K562 (cell line): ENCODE results near the gene USP5. TPM values are rescaled to one million over a fixed set of nuclear protein-coding genes. Genes with fewer than 3 reads are reported as not detected.
A peak's percentile ranks its signal among the peaks of the same experiment; 100 is the strongest.

Experiments used
- ATAC-seq: fragments of 200-7000 bp; cut with Tn5 transposase; 3 replicates; pipeline ENCODE4 v1.9.1; 2020; ENCODE audit warnings: moderate library complexity
- BruUV-seq: library from RNA; stranded (reverse); fragments of 400-500 nt; replicated peaks from 2 replicates; lab custom pipeline; 2021; lab: Mats Ljungman, UMichigan
- CTCF ChIA-PET: fragments of 300-600 bp; formaldehyde crosslinking; extraction: SDS; loops from one replicate; lab custom pipeline; 2021; ENCODE audit warnings: low intra/inter-chr PET ratio; lab: Yijun Ruan, JAX
- POLR2A ChIA-PET: fragments of 300-600, 350-650 bp; sonication (Branson Sonifier 250); formaldehyde crosslinking; extraction: SDS; loops from one replicate; lab custom pipeline; 2021; ENCODE audit warnings: antibody characterized with exemption, inconsistent platforms; lab: Yijun Ruan, JAX
- DNase-seq, 4 experiments: peaks; one replicate each; pipeline versions ENCODE4 v3.0.0 to v3.0.0-alpha.2; 2011 to 2018; ENCODE audit warnings: low spot score in 3 of 4, mixed read lengths in 3 of 4; ENCODE audit errors: extremely low read depth in 1 of 4
- FAIRE-seq: peaks from 2 replicates; lab custom pipeline; 2011; peaks lifted over from hg19 to GRCh38; lab: Jason Lieb, UNC
- H2AFZ ChIP-seq: 2 replicates; pipeline ENCODE4 v1.6.0; 2011; ENCODE audit warnings: low read depth, low read length, control low read depth, inconsistent platforms
- H3K27ac ChIP-seq: fragments of 200-600 bp; 3 replicates; pipeline ENCODE4 v1.8.0; 2011; ENCODE audit warnings: low read depth, mild to moderate bottlenecking, control low read depth, inconsistent platforms, low read length, moderate library complexity, mixed read lengths; ENCODE audit errors: extremely low read depth
- H3K27me3 ChIP-seq, 2 experiments: fragments of 300-600 bp in 1 of 2; 2 replicates in 1 of 2; 3 replicates in 1 of 2; pipeline versions ENCODE4 v1.6.0 to v1.8.0; 2011; ENCODE audit warnings: inconsistent platforms in 2 of 2, low read length in 2 of 2, mild to moderate bottlenecking in 1 of 2, mixed read lengths in 1 of 2, moderate library complexity in 1 of 2; ENCODE audit not compliant: control insufficient read depth in 2 of 2, insufficient read depth in 2 of 2
- H3K36me3 ChIP-seq: fragments of 300-600 bp; 3 replicates; pipeline ENCODE4 v1.8.0; 2011; ENCODE audit warnings: mild to moderate bottlenecking, low read length, inconsistent platforms; ENCODE audit not compliant: control insufficient read depth, insufficient read depth
- H3K4me1 ChIP-seq, 2 experiments: fragments of 200-600 bp in 1 of 2; replicated peaks in 1 of 2; 2 replicates in 1 of 2; 3 replicates in 1 of 2; pipeline versions ENCODE4 v1.5.1 to v1.8.0; 2011; ENCODE audit warnings: inconsistent platforms in 2 of 2, low read length in 2 of 2, mild to moderate bottlenecking in 1 of 2, mixed read lengths in 1 of 2, moderate library complexity in 1 of 2; ENCODE audit not compliant: control insufficient read depth in 2 of 2, insufficient read depth in 2 of 2
- H3K4me2 ChIP-seq: 2 replicates; pipeline ENCODE4 v1.6.1; 2011; ENCODE audit warnings: low read length, control low read depth, inconsistent platforms, mixed read lengths; ENCODE audit not compliant: insufficient read depth
- H3K4me3 ChIP-seq: fragments of 200-600 bp; sonication (generic), shearing (Covaris generic); 2 replicates; pipeline ENCODE4 v1.5.1; 2016; ENCODE audit warnings: control low read depth, inconsistent platforms
- H3K79me2 ChIP-seq: fragments of 200-600 bp; 3 replicates; pipeline ENCODE4 v1.8.0; 2011; ENCODE audit warnings: low read length, inconsistent platforms; ENCODE audit not compliant: control insufficient read depth, insufficient read depth
- H3K9ac ChIP-seq, 2 experiments: 2 replicates each; pipeline versions ENCODE4 v1.6.0 to v1.6.1; 2011; ENCODE audit warnings: low read depth in 2 of 2, low read length in 2 of 2, control low read depth in 1 of 2, inconsistent platforms in 1 of 2, mild to moderate bottlenecking in 1 of 2, mixed read lengths in 1 of 2; ENCODE audit not compliant: insufficient read depth in 1 of 2
- H3K9me1 ChIP-seq: one replicate; pipeline ENCODE4 v1.6.0; 2011; ENCODE audit warnings: inconsistent platforms, mild to moderate bottlenecking, low read length, moderate library complexity; ENCODE audit not compliant: control insufficient read depth, insufficient read depth
- H3K9me3 ChIP-seq: replicated peaks from 2 replicates; pipeline ENCODE4 v1.5.1; 2011; ENCODE audit warnings: low read depth, low read length, inconsistent platforms; ENCODE audit not compliant: control insufficient read depth, insufficient read depth
- H4K20me1 ChIP-seq: replicated peaks from 2 replicates; pipeline ENCODE4 v1.6.1; 2011; ENCODE audit warnings: low read length, inconsistent platforms, mixed read lengths; ENCODE audit not compliant: control insufficient read depth, insufficient read depth
- ATF1 ChIP-seq, 2 experiments: fragments of 450-650 bp in 1 of 2; IDR thresholded peaks; 2 replicates each; pipeline ENCODE4 v1.6.1; 2016; ENCODE audit warnings: missing compliant biosample characterization in 1 of 2, missing genetic modification characterization in 1 of 2
- CTCF ChIP-seq, 3 experiments: IDR thresholded peaks in 2 of 3; conservative IDR thresholded peaks in 1 of 3; 2 replicates each; pipeline ENCODE4 v1.5.1; 2011 to 2012; ENCODE audit warnings: low read length in 3 of 3, mild to moderate bottlenecking in 3 of 3, control low read depth in 2 of 3, improper control_type of control experiment in 1 of 3, inconsistent platforms in 1 of 3, low read depth in 1 of 3, mixed read lengths in 1 of 3, moderate library complexity in 1 of 3; ENCODE audit not compliant: insufficient read depth in 2 of 3
- DIDO1 ChIP-seq: fragments of 450-650 bp; IDR thresholded peaks from 2 replicates; pipeline ENCODE4 v1.6.1; 2016; ENCODE audit warnings: low read depth, missing biosample characterization, missing genetic modification characterization
- ELF2 ChIP-seq: fragments of 250-450 bp; sonication (Bioruptor Pico); IDR thresholded peaks from 2 replicates; pipeline ENCODE4 v1.5.0; 2021; ENCODE audit warnings: mild to moderate bottlenecking
- EP400 ChIP-seq: fragments of 450-650 bp; IDR thresholded peaks from 2 replicates; pipeline ENCODE4 v1.6.1; 2017; ENCODE audit warnings: antibody characterized with exemption, mild to moderate bottlenecking, moderate library complexity
- FOXM1 ChIP-seq, 2 experiments: fragments of 450-650 bp in 1 of 2; sonication (generic) in 1 of 2; formaldehyde crosslinking in 1 of 2; IDR thresholded peaks; 2 replicates each; pipeline versions ENCODE4 v1.6.1 to v1.9.0; 2017 to 2022; ENCODE audit warnings: low read depth in 2 of 2, mild to moderate bottlenecking in 2 of 2, missing genetic modification reagents in 1 of 2, moderate library complexity in 1 of 2
- KDM5B ChIP-seq: fragments of 200-600 bp; sonication (generic); IDR thresholded peaks from 2 replicates; pipeline ENCODE4 v1.6.1; 2012; ENCODE audit warnings: low read depth, mild to moderate bottlenecking, moderate library complexity, low read length, control low read depth, inconsistent platforms; ENCODE audit not compliant: insufficient replicate concordance
- KLF10 ChIP-seq: fragments of 250-450 bp; sonication (Bioruptor Pico); IDR thresholded peaks from 2 replicates; pipeline ENCODE4 v1.6.1; 2021; ENCODE audit warnings: matching md5 sums
- L3MBTL2 ChIP-seq: fragments of 450-650 bp; IDR thresholded peaks from 2 replicates; pipeline ENCODE4 v1.6.1; 2016; ENCODE audit warnings: mild to moderate bottlenecking, moderate library complexity
- NR2C2 ChIP-seq, 2 experiments: fragments of 200-800 bp in 1 of 2; sonication (Bioruptor generic) in 1 of 2; sonication (generic) in 1 of 2; formaldehyde crosslinking in 1 of 2; IDR thresholded peaks; 2 replicates each; pipeline versions ENCODE4 v1.6.1 to v1.8.0; 2016 to 2022; ENCODE audit warnings: mild to moderate bottlenecking in 1 of 2, missing compliant biosample characterization in 1 of 2, missing genetic modification characterization in 1 of 2, missing genetic modification reagents in 1 of 2
- PTRF ChIP-seq: fragments of 450-650 bp; IDR thresholded peaks from 2 replicates; pipeline ENCODE4 v1.6.1; 2016; ENCODE audit warnings: mild to moderate bottlenecking, missing genetic modification characterization, missing compliant biosample characterization
- ZNF316 ChIP-seq: fragments of 450-650 bp; IDR thresholded peaks from 2 replicates; pipeline ENCODE4 v1.6.1; 2016
- ZNF830 ChIP-seq: fragments of 250-450 bp; sonication (Bioruptor Pico); IDR thresholded peaks from 2 replicates; pipeline ENCODE4 v1.5.0; 2021; ENCODE audit warnings: mild to moderate bottlenecking
- WGBS: fragments of 100-300 bp; shearing (Covaris generic); methylation state at CpG from one replicate; pipeline ENCODE4 v1.1.6; 2016; ENCODE audit warnings: low coverage, mixed read lengths; ENCODE audit not compliant: insufficient coverage; ENCODE audit errors: missing lambda C conversion rate; 5-methylcytosine and 5-hydroxymethylcytosine counted together
- in situ Hi-C: fragments of 300-500 bp; cut with MboI; formaldehyde crosslinking; loops from 4 replicates; pipeline ENCODE4 v1.15.0; 2018; ENCODE audit warnings: inconsistent platforms, mixed read lengths
- intact Hi-C: fragments of 100-400 bp; cut with micrococcal nuclease; formaldehyde crosslinking; loops from 2 replicates; pipeline ENCODE4 v1.14.2; 2022
- polyA plus RNA-seq, 8 experiments: library from polyadenylated mRNA; depleted of rRNA in 4 of 8; stranded (reverse) in 5 of 8; unstranded in 3 of 8; fragments of >200 nt; fragmentation: Nextera tagmentation in 2 of 8; fragmentation: Illumina TruSeq in 1 of 8; extraction: Ambion mirVana in 2 of 8; extraction: Trizol in 1 of 8; gene quantifications; 2 replicates each; pipeline versions ENCODE4 v1.2.1 to v1.2.3, GENCODE V29; 2011 to 2014; ENCODE audit warnings: inconsistent platforms in 1 of 8, missing spikeins in 1 of 8
- total RNA-seq, 7 experiments: library from RNA; depleted of rRNA in 6 of 7; stranded (reverse); fragments of >200 nt in 6 of 7; fragmentation: Illumina TruSeq in 2 of 7; extraction: Trizol in 2 of 7; gene quantifications; 2 replicates each; pipeline versions ENCODE4 v1.2.1 to v1.2.3, GENCODE V29; 2011 to 2021; ENCODE audit warnings: low replicate concordance in 1 of 7
- TF ChIP-seq, protein P1 (sequence below): fragments of 250-450 bp; sonication (Bioruptor Pico); IDR thresholded peaks from 2 replicates; pipeline ENCODE4 v1.4.0; 2020; ENCODE audit warnings: mild to moderate bottlenecking
- TF ChIP-seq, protein P2 (sequence below): fragments of 450-650 bp; IDR thresholded peaks from 2 replicates; pipeline ENCODE4 v1.6.1; 2014; ENCODE audit warnings: low read depth, mild to moderate bottlenecking, moderate library complexity, borderline replicate concordance

The USP5 gene
- total and polyA plus RNA-seq, 9 of the 15 experiments (the other 6 are each of a cell fraction or from before 2014, with no cell fraction given) = 1.4 to 107 (median 48.6) TPM

DNA sequence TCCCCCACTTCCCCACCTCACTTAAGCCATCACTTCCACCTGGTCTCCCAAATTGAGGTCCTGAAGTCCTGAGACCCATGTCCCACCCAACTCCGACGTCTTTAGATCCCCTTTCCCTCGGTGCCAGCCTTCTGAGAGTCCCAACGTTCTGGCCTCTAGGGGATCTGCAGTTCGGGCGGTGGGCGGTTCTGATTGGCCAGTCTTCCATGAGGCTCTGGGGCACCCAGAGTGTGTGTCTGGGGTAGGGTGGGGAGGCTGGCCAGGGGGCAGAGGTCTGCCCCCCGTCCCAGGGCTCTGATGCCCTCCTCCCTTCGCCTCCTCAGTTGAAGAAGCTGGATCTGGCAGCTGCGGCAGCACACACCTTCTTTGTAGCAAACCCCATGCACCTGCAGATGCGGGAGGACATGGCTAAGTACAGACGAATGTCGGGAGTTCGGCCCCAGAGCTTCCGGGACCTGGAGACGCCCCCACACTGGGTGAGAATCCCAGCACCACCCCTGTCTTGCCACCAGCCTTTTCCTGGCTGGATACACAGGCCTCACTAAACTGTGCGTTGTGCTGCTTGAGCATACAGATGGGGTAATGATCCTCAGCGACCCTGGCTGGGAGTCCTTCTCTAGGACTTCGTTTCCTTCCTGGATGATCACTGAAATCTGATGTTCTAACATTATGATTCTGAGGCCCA is 22.3 kb upstream of the USP5 start:
- Histone ChIP-seq H3K9me3 (no peaks in the 10 kb centered on the region), H3K27me3 (no peaks in the 10 kb centered on the region; a peak in 1 of 5 replicates), H3K9me1 (no peaks in the 10 kb centered on the region), H3K27ac (peak overlapping the region; percentile 91), H3K79me2 (peaks cover 24% of the 10 kb centered on the region), H2AFZ (peak overlapping the region; percentile 91), H3K4me3 (peak overlapping the region; percentile 73), H3K9ac (peak overlapping the region; percentile 91 to 97), H4K20me1 (no peaks in the 10 kb centered on the region), H3K36me3 (peaks cover 40% of the 10 kb centered on the region; the same call in 1 of the 3 replicates), H3K4me1 (peaks cover 11 to 51% of the 10 kb centered on the region in 2 experiments; a peak in 4 of 5 replicates), H3K4me2 (peak overlapping the region; percentile 87)
- ATAC-seq (peak; percentile 21), DNase-seq (peak in 3 of 4 experiments; percentile 31 to 35 (median 34)), FAIRE-seq (no peak)
- no TSS peak for BruUV-seq
- in situ Hi-C loops (no loop called here), intact Hi-C loops (loop anchor here (5.0 to 10.0 kb wide), 3 partner anchors 52 to 275 kb away; partner anchors contain the start of gene IFFO1)
- ChIA-PET POLR2A (interaction anchor here (0.7 to 3.2 kb wide), 9 partner anchors 10 to 106 kb away, joined by 3 to 13 read pairs (median 4); partner anchors contain the start of genes COPS7A, MLF2 and PTMS), CTCF (no interaction called here)
- WGBS = 35% methylated on average over 9 of the region's 19 CpGs
- TF ChIP-seq ATF1 (CRISPR knock-in tag; IDR thresholded peaks at IDR 0.05) (no peak), ATF1 (tag; IDR thresholded peaks at IDR 0.05) (0 out of 2 replicates have a peak, but pooled peaks have one; percentile 8), ZNF316 (no peak), KDM5B (peak; percentile 17), ZNF830 (no peak), ELF2 (CRISPR knock-in tag) (no peak), NR2C2 (CRISPR knock-in tag; IDR thresholded peaks at IDR 0.05) (no peak), NR2C2 (tag; IDR thresholded peaks at IDR 0.05) (no peak), PTRF (tag) (no peak), EP400 (peak; percentile 46; the same call in 1 of the 2 replicates), DIDO1 (tag) (no peak), CTCF (IDR thresholded peaks at IDR 0.05 in 2 of 3, conservative IDR thresholded peaks at IDR 0.05 in 1 of 3; ENCODE audit: insufficient read depth in 2 of 3, low read depth in 1 of 3, low read length in 3 of 3) (0 out of 6 replicates have a peak, but pooled peaks of 1 of the 3 experiments have one; percentile 20), L3MBTL2 (0 out of 2 replicates have a peak, but pooled peaks have one; percentile 7), KLF10 (CRISPR knock-in tag) (no peak), FOXM1 (IDR thresholded peaks at IDR 0.05; ENCODE audit: low read depth) (peak; percentile 40; the same call in 1 of the 2 replicates), FOXM1 (CRISPR knock-in tag; IDR thresholded peaks at IDR 0.05; ENCODE audit: low read depth) (no peak)
- TF ChIP-seq, protein P1, sequence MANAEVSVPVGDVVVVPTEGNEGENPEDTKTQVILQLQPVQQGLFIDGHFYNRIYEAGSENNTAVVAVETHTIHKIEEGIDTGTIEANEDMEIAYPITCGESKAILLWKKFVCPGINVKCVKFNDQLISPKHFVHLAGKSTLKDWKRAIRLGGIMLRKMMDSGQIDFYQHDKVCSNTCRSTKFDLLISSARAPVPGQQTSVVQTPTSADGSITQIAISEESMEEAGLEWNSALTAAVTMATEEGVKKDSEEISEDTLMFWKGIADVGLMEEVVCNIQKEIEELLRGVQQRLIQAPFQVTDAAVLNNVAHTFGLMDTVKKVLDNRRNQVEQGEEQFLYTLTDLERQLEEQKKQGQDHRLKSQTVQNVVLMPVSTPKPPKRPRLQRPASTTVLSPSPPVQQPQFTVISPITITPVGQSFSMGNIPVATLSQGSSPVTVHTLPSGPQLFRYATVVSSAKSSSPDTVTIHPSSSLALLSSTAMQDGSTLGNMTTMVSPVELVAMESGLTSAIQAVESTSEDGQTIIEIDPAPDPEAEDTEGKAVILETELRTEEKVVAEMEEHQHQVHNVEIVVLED (CRISPR knock-in tag) = no peak
- TF ChIP-seq, protein P2, sequence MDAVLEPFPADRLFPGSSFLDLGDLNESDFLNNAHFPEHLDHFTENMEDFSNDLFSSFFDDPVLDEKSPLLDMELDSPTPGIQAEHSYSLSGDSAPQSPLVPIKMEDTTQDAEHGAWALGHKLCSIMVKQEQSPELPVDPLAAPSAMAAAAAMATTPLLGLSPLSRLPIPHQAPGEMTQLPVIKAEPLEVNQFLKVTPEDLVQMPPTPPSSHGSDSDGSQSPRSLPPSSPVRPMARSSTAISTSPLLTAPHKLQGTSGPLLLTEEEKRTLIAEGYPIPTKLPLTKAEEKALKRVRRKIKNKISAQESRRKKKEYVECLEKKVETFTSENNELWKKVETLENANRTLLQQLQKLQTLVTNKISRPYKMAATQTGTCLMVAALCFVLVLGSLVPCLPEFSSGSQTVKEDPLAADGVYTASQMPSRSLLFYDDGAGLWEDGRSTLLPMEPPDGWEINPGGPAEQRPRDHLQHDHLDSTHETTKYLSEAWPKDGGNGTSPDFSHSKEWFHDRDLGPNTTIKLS = peak; percentile 74; the same call in 1 of the 2 replicates
